Left ventricle myocardium inferior (tissue), 1 donor: ENCODE measurements around the gene COL15A1. TPM values are rescaled to one million over a fixed set of nuclear protein-coding genes. Genes with fewer than 3 reads are reported as not detected.

ENCODE experiments used
- DNase-seq: peaks from one replicate; pipeline ENCODE4 v3.0.0-alpha.2; 2020
- H3K27ac ChIP-seq: fragments of 200-600 bp; replicated peaks from 2 replicates; pipeline ENCODE4 v1.8.0; 2021
- H3K27me3 ChIP-seq: fragments of 200-600 bp; 2 replicates; pipeline ENCODE4 v1.8.0; 2021; ENCODE audit warnings: low read depth
- H3K36me3 ChIP-seq: fragments of 200-600 bp; 2 replicates; pipeline ENCODE4 v1.8.0; 2021
- H3K4me1 ChIP-seq: fragments of 200-600 bp; 2 replicates; pipeline ENCODE4 v1.8.0; 2021
- H3K4me3 ChIP-seq: fragments of 200-600 bp; 2 replicates; pipeline ENCODE4 v1.8.0; 2021; ENCODE audit warnings: mild to moderate bottlenecking, moderate library complexity
- H3K9me3 ChIP-seq: fragments of 200-600 bp; replicated peaks from 2 replicates; pipeline ENCODE4 v1.8.0; 2021
- intact Hi-C: fragments of 100-400 bp; cut with micrococcal nuclease; formaldehyde crosslinking; loops from one replicate; pipeline ENCODE4 v1.11.0; 2022
- total RNA-seq: library from RNA; stranded (reverse); fragmentation: NEBNext Ultra II Directional; extraction: Animal tissue kit (Norgen Biotek cat#: 25700); gene quantifications from one replicate; pipeline ENCODE4 v1.2.1, GENCODE V29; 2021
- TF ChIP-seq, protein P1 (sequence below): fragments of 200-600 bp; IDR thresholded peaks from 2 replicates; pipeline ENCODE4 v1.8.0; 2021; ENCODE audit warnings: antibody characterized with exemption, mild to moderate bottlenecking, borderline replicate concordance
- donor health status: DM: no; HTN: yes; CAD: no; lungs with severe emphysema.

The COL15A1 gene
- total RNA-seq, 1 donor from 2014 or later, result 45.4 TPM

DNA sequence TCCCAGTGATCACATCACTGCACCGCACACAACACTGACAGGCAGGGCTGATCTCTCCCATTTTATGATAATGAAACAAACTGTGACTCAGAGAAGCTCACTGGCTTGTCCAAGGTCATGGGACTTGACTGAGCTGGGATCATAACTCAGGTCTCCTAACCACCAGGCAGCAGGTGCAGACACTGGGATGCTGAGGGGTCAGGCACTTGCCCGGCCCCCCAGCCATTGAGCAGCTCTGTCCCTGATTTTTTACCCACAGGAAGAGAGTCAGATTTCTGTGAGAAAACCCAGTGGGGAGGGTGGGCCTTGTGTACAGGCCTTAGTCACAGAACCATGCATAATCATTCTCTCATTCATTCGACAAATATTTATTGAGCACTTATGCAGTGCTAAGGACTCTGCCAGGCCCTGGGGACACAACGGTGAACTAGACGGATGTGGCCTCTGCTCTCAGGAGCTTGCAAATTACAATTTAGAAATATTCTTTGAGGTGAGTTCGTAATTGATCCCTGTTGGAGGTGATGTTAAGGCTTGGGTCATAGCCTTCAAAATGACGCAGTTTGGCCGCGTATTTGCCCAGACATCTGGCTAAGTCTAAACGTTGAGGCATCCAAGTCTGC is 106.7 kb downstream of the COL15A1 start:
- no peaks in the 10 kb centered on the region for H3K4me1 ChIP-seq
- no peak overlapping the region for H3K27ac ChIP-seq
- H3K4me3 ChIP-seq, result no peak overlapping the region
- TF ChIP-seq, protein P1, sequence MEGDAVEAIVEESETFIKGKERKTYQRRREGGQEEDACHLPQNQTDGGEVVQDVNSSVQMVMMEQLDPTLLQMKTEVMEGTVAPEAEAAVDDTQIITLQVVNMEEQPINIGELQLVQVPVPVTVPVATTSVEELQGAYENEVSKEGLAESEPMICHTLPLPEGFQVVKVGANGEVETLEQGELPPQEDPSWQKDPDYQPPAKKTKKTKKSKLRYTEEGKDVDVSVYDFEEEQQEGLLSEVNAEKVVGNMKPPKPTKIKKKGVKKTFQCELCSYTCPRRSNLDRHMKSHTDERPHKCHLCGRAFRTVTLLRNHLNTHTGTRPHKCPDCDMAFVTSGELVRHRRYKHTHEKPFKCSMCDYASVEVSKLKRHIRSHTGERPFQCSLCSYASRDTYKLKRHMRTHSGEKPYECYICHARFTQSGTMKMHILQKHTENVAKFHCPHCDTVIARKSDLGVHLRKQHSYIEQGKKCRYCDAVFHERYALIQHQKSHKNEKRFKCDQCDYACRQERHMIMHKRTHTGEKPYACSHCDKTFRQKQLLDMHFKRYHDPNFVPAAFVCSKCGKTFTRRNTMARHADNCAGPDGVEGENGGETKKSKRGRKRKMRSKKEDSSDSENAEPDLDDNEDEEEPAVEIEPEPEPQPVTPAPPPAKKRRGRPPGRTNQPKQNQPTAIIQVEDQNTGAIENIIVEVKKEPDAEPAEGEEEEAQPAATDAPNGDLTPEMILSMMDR, result no peak
- no peak for DNase-seq
- no peaks in the 10 kb centered on the region for H3K9me3 ChIP-seq
- intact Hi-C loops, result no loop called here
- no peaks in the 10 kb centered on the region for H3K27me3 ChIP-seq
- H3K36me3 ChIP-seq, result peaks cover 73% of the 10 kb centered on the region

GRCh38 chr9:99050924-99051323 is 107.2 kb downstream of the COL15A1 start:
- Histone ChIP-seq H3K4me3 (no peak overlapping the region), H3K36me3 (peaks cover 73% of the 10 kb centered on the region), H3K9me3 (no peaks in the 10 kb centered on the region), H3K27me3 (no peaks in the 10 kb centered on the region), H3K27ac (no peak overlapping the region), H3K4me1 (no peaks in the 10 kb centered on the region)
- intact Hi-C loops, result no loop called here
- DNase-seq, result no peak
- TF ChIP-seq, protein P1, result no peak

- TF ChIP-seq, protein P1, result no peak
- DNase-seq, result no peak
- Histone ChIP-seq H3K36me3 (peaks cover 73% of the 10 kb centered on the region), H3K4me3 (no peak overlapping the region), H3K4me1 (no peaks in the 10 kb centered on the region), H3K27ac (no peak overlapping the region), H3K9me3 (no peaks in the 10 kb centered on the region), H3K27me3 (no peaks in the 10 kb centered on the region)
- intact Hi-C loops, result no loop called here
Measured at GRCh38 chr9:99051406-99051805, 107.7 kb downstream of the COL15A1 start.

- TF ChIP-seq, protein P1, result no peak
- no peaks in the 10 kb centered on the region for H3K4me1 ChIP-seq
- intact Hi-C loops, result no loop called here
- DNase-seq, result no peak
- H3K36me3 ChIP-seq, result peaks cover 76% of the 10 kb centered on the region
- no peaks in the 10 kb centered on the region for H3K27me3 ChIP-seq
- no peak overlapping the region for H3K27ac ChIP-seq
- no peak overlapping the region for H3K4me3 ChIP-seq
- H3K9me3 ChIP-seq, result no peaks in the 10 kb centered on the region
Measured at GRCh38 chr9:99051851-99052250, 108.1 kb downstream of the COL15A1 start.

DNA sequence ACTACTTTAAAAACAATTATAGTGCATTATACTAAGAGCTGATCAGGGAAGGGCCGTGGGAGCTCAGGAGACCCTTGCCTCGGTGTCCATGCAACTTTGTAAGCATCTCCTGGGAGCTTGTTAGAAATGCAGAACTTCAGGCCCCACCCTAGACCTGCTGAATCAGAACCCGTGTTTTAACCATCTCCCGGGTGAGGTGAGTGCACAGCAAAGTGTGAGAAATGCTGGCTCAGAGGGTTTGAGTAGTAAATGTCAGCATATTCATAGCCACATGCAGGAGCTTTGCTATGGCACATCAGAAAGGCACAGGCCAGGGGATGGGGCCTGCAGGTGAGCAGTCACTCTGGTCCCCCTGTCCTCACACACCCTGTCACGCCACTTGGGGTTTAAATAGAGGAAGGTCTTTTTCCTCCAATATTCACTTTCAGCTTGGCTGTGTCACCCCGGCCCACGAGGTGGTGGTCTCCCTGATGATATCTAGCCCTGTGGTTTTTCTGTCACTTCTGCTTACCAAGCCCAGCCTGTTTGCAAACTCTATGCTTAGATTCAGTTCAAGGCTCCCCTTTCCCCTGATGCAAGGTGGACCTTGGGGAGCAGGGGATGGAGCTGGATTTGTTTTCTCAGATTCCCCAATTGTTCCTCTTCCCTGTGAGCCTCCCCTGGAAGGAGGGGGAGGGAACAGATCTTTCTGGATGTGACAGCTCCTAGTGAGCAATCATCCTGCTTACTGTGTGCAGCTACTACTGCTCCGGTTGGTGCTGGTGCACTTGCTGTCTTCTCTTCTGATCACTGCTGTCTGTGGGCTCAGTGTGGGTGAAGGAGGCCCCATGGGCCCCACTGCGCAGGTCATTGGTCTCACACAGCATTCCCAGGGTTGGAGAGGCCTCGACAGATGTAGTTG is 109.4 kb downstream of the COL15A1 start:
- Histone ChIP-seq H3K27me3 (no peaks in the 10 kb centered on the region), H3K9me3 (no peaks in the 10 kb centered on the region), H3K27ac (no peak overlapping the region), H3K36me3 (peaks cover 75% of the 10 kb centered on the region), H3K4me3 (no peak overlapping the region), H3K4me1 (peaks cover 10% of the 10 kb centered on the region)
- TF ChIP-seq, protein P1, result no peak
- intact Hi-C loops, result no loop called here
- no peak for DNase-seq
